ENCODE results near the gene SLC35A2.
"Not testable (repeated sequence)": the region's sequence is repeated elsewhere in the genome, so short reads cannot be mapped to it uniquely, and the experiment has no call there.

SLC35A2 gene

GRCh38 chrX:48883729-48884128 lies 27.7 kb downstream of the SLC35A2 start:
- Histone ChIP-seq H3K4me2 (ENCODE audit: insufficient read depth, low read length, poor library complexity, severe bottlenecking) (no peak overlapping the region), H3K79me1 (ENCODE audit: low read depth, low read length) (no peaks in the 10 kb centered on the region), H2AFZ (ENCODE audit: low read length) (no peak overlapping the region), H3K27ac (replicated peaks; ENCODE audit: low read length) (no peak overlapping the region), H3K36me3 (replicated peaks in 1 of 2; ENCODE audit: control insufficient read depth in 2 of 2, insufficient read depth in 2 of 2, low read length in 2 of 2) (peaks cover 0 to 2% of the 10 kb centered on the region in 2 donors), H3K18ac (ENCODE audit: low read length) (no peak overlapping the region), H3K4me3 (ENCODE audit: low read length in 2 of 2) (no peak overlapping the region), H3K4me1 (ENCODE audit: control insufficient read depth in 2 of 2, insufficient read depth in 1 of 2, low read depth in 1 of 2, low read length in 2 of 2) (no peaks in the 10 kb centered on the region), H3K4ac (ENCODE audit: low read length) (no peak overlapping the region), H3K9me3 (replicated peaks in 1 of 2; ENCODE audit: control insufficient read depth in 2 of 2, insufficient read depth in 1 of 2, low read depth in 1 of 2, low read length in 2 of 2) (no peaks in the 10 kb centered on the region), H3K23ac (ENCODE audit: low read depth, low read length, poor library complexity) (no peak overlapping the region), H2BK5ac (ENCODE audit: low read length) (no peak overlapping the region), H2AK5ac (ENCODE audit: low read depth, low read length) (no peak overlapping the region), H2BK12ac (ENCODE audit: low read length) (no peak overlapping the region), H2BK15ac (ENCODE audit: low read length) (no peak overlapping the region), H3K9ac (ENCODE audit: low read depth, low read length, poor library complexity) (no peak overlapping the region), H4K8ac (ENCODE audit: low read depth, low read length) (no peak overlapping the region), H3K14ac (ENCODE audit: low read length) (no peak overlapping the region), H3K27me3 (ENCODE audit: control insufficient read depth in 3 of 3, insufficient read depth in 3 of 3, low read depth in 1 of 3, low read length in 3 of 3) (no peaks in the 10 kb centered on the region), H4K91ac (ENCODE audit: low read depth, low read length, poor library complexity) (no peak overlapping the region), H2BK120ac (ENCODE audit: low read depth, low read length) (no peak overlapping the region)
- no CpG with 5 or more reads among the region's 10 CpGs for WGBS, 2 donors (ENCODE audit: extremely low coverage in 2 of 2, insufficient read length in 2 of 2, insufficient replicate concordance in 1 of 2)
- no peak for DNase-seq (ENCODE audit: low spot score)

- H3K14ac ChIP-seq (ENCODE audit: low read length); H2BK12ac ChIP-seq (ENCODE audit: low read length); H3K4ac ChIP-seq (ENCODE audit: low read length); H3K36me3 ChIP-seq (replicated peaks in 1 of 2; ENCODE audit: control insufficient read depth in 2 of 2, insufficient read depth in 2 of 2, low read length in 2 of 2); H3K79me1 ChIP-seq (ENCODE audit: low read depth, low read length); H2BK5ac ChIP-seq (ENCODE audit: low read length); H3K27me3 ChIP-seq (ENCODE audit: control insufficient read depth in 3 of 3, insufficient read depth in 3 of 3, low read depth in 1 of 3, low read length in 3 of 3); H3K9me3 ChIP-seq (replicated peaks in 1 of 2; ENCODE audit: control insufficient read depth in 2 of 2, insufficient read depth in 1 of 2, low read depth in 1 of 2, low read length in 2 of 2); H3K4me3 ChIP-seq (ENCODE audit: low read length in 2 of 2); H3K18ac ChIP-seq (ENCODE audit: low read length); H3K4me2 ChIP-seq (ENCODE audit: insufficient read depth, low read length, poor library complexity, severe bottlenecking); H3K9ac ChIP-seq (ENCODE audit: low read depth, low read length, poor library complexity); H3K27ac ChIP-seq (replicated peaks; ENCODE audit: low read length); H2BK120ac ChIP-seq (ENCODE audit: low read depth, low read length); H3K4me1 ChIP-seq (ENCODE audit: control insufficient read depth in 2 of 2, insufficient read depth in 1 of 2, low read depth in 1 of 2, low read length in 2 of 2); H4K91ac ChIP-seq (ENCODE audit: low read depth, low read length, poor library complexity); H2AK5ac ChIP-seq (ENCODE audit: low read depth, low read length); DNase-seq (ENCODE audit: low spot score); H4K8ac ChIP-seq (ENCODE audit: low read depth, low read length); H2AFZ ChIP-seq (ENCODE audit: low read length); H3K23ac ChIP-seq (ENCODE audit: low read depth, low read length, poor library complexity); H2BK15ac ChIP-seq (ENCODE audit: low read length): not testable (repeated sequence)
- WGBS, 2 donors (ENCODE audit: extremely low coverage in 2 of 2, insufficient read length in 2 of 2, insufficient replicate concordance in 1 of 2): no CpG with 5 or more reads among the region's 4 CpGs
These were observed 34.5 kb downstream of the SLC35A2 start for GRCh38 chrX:48876944-48877343.

DNA sequence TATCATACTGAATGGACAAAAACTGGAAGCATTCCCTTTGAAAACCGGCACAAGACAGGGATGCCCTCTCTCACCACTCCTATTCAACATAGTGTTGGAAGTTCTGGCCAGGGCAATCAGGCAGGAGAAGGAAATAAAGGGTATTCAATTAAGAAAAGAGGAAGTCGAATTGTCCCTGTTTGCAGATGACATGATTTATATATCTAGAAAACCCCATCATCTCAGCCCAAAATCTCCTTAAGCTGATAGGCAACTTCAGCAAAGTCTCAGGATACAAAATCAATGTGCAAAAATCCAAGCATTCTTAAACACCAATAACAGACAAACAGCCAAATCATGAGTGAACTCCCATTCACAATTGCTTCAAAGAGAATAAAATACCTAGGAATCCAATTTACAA lies 39.4 kb downstream of the SLC35A2 start:
- H3K4ac ChIP-seq (ENCODE audit: low read length); H2AK5ac ChIP-seq (ENCODE audit: low read depth, low read length); H2BK120ac ChIP-seq (ENCODE audit: low read depth, low read length); DNase-seq (ENCODE audit: low spot score); H3K14ac ChIP-seq (ENCODE audit: low read length); H3K36me3 ChIP-seq (replicated peaks in 1 of 2; ENCODE audit: control insufficient read depth in 2 of 2, insufficient read depth in 2 of 2, low read length in 2 of 2); H2BK5ac ChIP-seq (ENCODE audit: low read length); H4K91ac ChIP-seq (ENCODE audit: low read depth, low read length, poor library complexity); H3K79me1 ChIP-seq (ENCODE audit: low read depth, low read length); H2AFZ ChIP-seq (ENCODE audit: low read length); H2BK15ac ChIP-seq (ENCODE audit: low read length); H3K9ac ChIP-seq (ENCODE audit: low read depth, low read length, poor library complexity); H3K27me3 ChIP-seq (ENCODE audit: control insufficient read depth in 3 of 3, insufficient read depth in 3 of 3, low read depth in 1 of 3, low read length in 3 of 3); H3K4me2 ChIP-seq (ENCODE audit: insufficient read depth, low read length, poor library complexity, severe bottlenecking); H3K4me1 ChIP-seq (ENCODE audit: control insufficient read depth in 2 of 2, insufficient read depth in 1 of 2, low read depth in 1 of 2, low read length in 2 of 2); H3K23ac ChIP-seq (ENCODE audit: low read depth, low read length, poor library complexity); H3K27ac ChIP-seq (replicated peaks; ENCODE audit: low read length); H4K8ac ChIP-seq (ENCODE audit: low read depth, low read length); H3K9me3 ChIP-seq (replicated peaks in 1 of 2; ENCODE audit: control insufficient read depth in 2 of 2, insufficient read depth in 1 of 2, low read depth in 1 of 2, low read length in 2 of 2); H3K18ac ChIP-seq (ENCODE audit: low read length); H2BK12ac ChIP-seq (ENCODE audit: low read length); H3K4me3 ChIP-seq (ENCODE audit: low read length in 2 of 2): not testable (repeated sequence)
- no CpG with 5 or more reads among the region's 2 CpGs for WGBS, 2 donors (ENCODE audit: extremely low coverage in 2 of 2, insufficient read length in 2 of 2, insufficient replicate concordance in 1 of 2)

DNA sequence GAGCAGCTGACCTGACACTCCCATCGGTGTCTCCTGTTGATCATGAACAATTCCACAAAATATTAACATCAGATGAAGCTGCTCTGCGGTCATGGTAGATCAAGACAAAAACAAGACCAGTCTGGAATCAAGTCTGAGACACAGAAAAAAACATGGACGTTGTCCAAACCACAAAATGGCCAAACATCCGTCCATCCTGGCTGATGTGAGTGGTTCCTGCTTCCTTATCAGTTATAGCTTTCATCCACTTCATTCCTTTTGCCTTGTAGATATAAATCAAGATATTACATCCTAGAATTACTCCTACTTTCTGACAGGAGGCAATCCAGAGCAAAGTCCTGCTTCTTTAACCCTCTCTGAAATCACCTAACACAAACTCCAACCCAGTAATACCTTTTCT lies 47.2 kb downstream of the SLC35A2 start:
- Histone ChIP-seq H3K36me3 (replicated peaks in 1 of 2; ENCODE audit: control insufficient read depth in 2 of 2, insufficient read depth in 2 of 2, low read length in 2 of 2) (no peaks in the 10 kb centered on the region), H3K18ac (ENCODE audit: low read length) (no peak overlapping the region), H2AK5ac (ENCODE audit: low read depth, low read length) (no peak overlapping the region), H3K79me1 (ENCODE audit: low read depth, low read length) (no peaks in the 10 kb centered on the region), H3K14ac (ENCODE audit: low read length) (no peak overlapping the region), H3K27me3 (ENCODE audit: control insufficient read depth in 3 of 3, insufficient read depth in 3 of 3, low read depth in 1 of 3, low read length in 3 of 3) (no peaks in the 10 kb centered on the region), H3K9ac (ENCODE audit: low read depth, low read length, poor library complexity) (no peak overlapping the region), H3K23ac (ENCODE audit: low read depth, low read length, poor library complexity) (no peak overlapping the region), H3K4me1 (ENCODE audit: control insufficient read depth in 2 of 2, insufficient read depth in 1 of 2, low read depth in 1 of 2, low read length in 2 of 2) (no peaks in the 10 kb centered on the region), H3K4ac (ENCODE audit: low read length) (no peak overlapping the region), H2BK120ac (ENCODE audit: low read depth, low read length) (no peak overlapping the region), H2AFZ (ENCODE audit: low read length) (no peak overlapping the region), H4K91ac (ENCODE audit: low read depth, low read length, poor library complexity) (no peak overlapping the region), H3K9me3 (replicated peaks in 1 of 2; ENCODE audit: control insufficient read depth in 2 of 2, insufficient read depth in 1 of 2, low read depth in 1 of 2, low read length in 2 of 2) (no peaks in the 10 kb centered on the region), H2BK15ac (ENCODE audit: low read length) (no peak overlapping the region), H3K4me3 (ENCODE audit: low read length in 2 of 2) (no peak overlapping the region), H2BK12ac (ENCODE audit: low read length) (no peak overlapping the region), H3K4me2 (ENCODE audit: insufficient read depth, low read length, poor library complexity, severe bottlenecking) (no peak overlapping the region), H4K8ac (ENCODE audit: low read depth, low read length) (no peak overlapping the region), H2BK5ac (ENCODE audit: low read length) (no peak overlapping the region), H3K27ac (replicated peaks; ENCODE audit: low read length) (no peak overlapping the region)
- no peak for DNase-seq (ENCODE audit: low spot score)
- no CpG with 5 or more reads among the region's 4 CpGs for WGBS, 2 donors (ENCODE audit: extremely low coverage in 2 of 2, insufficient read length in 2 of 2, insufficient replicate concordance in 1 of 2)
